NOMO-1 treated with dmso at 0.1 percent for 144 hours (cell line): ENCODE data around the gene NLGN3.
A peak's percentile ranks its signal among the peaks of the same experiment; 100 is the strongest.

Experiments used
- DNase-seq: peaks from one replicate; lab custom pipeline; 2025; ENCODE audit not compliant: unreplicated experiment; lab: John Stamatoyannopoulos, UW

Gene NLGN3

DNA sequence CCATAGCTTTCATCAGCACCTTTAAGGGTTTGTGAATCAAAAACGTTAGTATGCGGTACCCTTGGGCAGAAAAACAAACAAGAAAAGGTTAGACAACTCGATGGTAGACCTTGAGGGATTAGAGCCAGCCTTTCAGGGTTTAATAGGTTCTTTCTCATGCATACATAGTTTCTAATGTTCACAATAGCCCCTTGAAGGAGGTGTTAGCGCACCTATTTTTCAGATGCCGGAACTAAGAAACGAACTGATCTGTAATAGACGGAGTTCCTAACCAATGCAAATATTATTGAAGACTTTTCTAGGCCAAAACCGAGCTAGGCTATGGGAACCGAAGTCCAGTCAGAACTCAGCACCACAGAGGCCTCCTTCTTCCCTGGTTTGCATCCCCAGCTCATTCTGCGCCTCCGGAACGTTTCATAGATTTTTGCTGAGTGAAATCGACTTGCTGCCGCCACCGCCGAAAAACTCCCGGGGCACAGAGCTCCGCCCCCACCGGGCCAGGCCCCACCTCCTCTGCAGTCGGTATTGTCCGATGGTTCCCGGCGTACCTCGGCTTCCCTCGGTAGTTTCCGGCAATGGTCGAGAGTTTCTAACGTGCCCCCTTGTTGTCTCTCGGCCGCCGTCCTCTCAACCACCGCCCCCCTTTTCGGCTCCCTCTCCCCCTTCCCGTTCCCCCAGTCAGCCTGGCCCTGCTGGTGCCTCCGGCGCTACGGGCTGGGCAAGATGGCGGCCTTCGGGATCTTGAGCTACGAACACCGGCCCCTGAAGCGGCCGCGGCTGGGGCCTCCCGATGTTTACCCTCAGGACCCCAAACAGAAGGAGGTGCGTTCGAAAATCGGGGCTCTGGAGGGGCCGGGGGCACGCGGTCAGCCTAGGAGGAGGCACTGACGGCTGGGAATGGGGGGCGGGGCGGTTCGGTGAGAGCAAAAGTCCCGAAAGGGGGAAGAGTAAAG is 26.3 kb upstream of the NLGN3 start, which contains the start of gene MED12:
Gene MED12 (plus strand): TSS at position 565 of the 953 bp plus-strand sequence. CDS start 159 bp downstream, at position 724.
- DNase-seq: peak; percentile 41

DNA sequence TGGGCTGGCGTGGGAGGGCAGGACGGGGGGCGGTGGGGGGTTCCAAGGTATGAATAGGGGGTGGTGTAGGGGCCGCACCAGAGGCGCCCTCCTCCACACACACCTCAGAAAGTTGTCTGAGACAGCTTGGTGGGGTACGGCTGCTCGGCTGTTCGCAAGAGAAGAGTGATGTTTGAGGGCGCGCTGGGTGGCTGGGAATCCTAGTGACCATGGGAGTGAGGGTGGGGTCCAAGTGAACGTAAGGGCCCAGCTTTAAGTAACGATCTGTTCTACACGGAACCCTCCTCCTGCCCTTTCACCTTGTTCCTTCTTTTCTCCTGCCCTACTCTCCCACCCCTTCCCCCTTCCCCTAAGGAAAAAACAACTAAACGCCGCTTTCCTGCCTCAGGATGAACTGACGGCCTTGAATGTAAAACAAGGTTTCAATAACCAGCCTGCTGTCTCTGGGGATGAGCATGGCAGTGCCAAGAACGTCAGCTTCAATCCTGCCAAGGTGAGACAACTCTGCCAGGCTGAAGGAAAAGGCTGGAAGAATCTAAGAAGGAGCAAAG is 25.6 kb upstream of the NLGN3 start:
- no peak for DNase-seq

DNA sequence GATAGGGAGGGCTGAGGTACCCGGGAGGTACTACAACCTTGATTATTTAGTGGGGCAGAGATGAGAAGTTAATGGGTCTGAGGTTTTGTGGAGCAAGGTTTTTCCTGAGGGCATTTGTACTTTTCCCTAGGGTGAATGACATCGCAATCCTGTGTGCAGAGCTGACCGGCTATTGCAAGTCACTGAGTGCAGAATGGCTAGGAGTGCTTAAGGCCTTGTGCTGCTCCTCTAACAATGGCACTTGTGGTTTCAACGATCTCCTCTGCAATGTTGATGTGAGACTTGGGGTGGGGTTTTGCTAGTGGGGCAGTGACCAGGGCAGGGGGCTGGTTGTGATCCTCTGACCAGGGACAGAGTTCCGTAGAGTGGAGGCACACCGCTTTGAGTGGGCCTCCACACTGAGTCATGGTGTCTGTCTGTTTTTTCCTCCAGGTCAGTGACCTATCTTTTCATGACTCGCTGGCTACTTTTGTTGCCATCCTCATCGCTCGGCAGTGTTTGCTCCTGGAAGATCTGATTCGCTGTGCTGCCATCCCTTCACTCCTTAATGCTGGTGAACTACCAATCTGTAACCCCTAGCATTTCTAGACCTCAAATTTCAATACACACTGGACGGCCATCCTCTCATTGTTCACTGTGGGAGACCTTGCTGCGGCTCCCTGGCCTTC is 16.3 kb upstream of the NLGN3 start:
- no peak for DNase-seq

- peak; percentile 19 for DNase-seq
Measured at GRCh38 chrX:71128915-71129765, 15.5 kb upstream of the NLGN3 start.

DNA sequence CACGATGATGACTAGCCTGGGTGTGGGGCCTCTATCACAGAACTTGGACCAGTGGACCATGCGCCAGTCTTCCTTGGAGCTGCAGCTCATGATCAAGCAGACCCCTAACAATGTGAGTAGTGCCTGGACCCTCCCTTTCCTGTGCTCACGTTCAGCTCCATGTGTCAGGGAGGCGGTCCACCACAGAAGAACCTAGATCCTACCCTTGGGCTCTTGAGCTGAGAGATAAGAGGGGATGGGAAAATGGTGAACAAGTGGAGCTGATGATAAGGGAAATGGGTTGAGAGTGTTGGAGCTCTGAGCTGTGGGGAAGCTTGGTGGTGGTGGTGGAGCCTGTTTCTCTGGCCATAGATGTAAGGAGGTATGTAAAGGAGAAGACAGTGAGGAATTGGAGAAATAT is 13.1 kb upstream of the NLGN3 start:
- DNase-seq: no peak

DNA sequence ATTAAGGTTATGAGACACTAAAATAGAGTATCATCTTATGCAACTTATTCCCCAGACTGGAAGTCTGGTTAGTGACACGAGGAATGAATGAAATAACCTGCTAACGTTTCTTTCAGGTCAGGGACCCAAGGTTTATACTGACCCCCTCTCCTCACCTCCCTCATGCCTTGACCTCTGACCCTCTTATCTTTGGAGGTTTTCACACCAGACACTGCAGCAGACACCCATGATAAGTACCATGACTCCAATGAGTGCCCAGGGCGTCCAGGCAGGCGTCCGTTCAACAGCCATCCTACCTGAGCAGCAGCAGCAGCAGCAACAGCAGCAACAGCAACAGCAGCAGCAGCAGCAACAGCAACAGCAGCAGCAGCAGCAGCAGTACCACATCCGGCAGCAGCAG is 4.2 kb upstream of the NLGN3 start:
- DNase-seq: no peak

GRCh38 chrX:71143508-71143907 is 1.1 kb upstream of the NLGN3 start:
- no peak for DNase-seq

GRCh38 chrX:71147496-71148277 is 3.0 kb downstream of the NLGN3 start:
- no peak for DNase-seq

- no peak for DNase-seq
Measured at GRCh38 chrX:71148278-71148663, 3.6 kb downstream of the NLGN3 start.

DNA sequence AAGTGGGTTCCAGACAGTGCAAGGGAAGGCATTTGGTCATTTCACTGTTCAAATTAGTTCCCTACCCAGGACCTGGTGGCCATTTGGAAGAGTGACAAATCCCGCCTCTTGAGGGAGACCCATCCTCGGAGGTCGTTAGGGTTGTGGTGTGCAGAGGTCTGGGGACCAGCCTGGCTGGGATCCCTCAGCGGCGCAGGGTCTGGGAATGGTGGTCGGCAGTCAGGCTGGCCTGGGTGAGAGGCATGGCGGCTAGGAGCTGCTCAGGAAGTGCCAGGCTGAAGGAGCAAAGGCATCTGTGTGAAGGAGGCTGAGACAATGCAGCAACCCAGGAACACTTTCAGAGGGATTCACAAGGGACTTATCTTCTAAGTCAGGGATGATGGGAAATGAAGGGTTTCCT is 6.7 kb downstream of the NLGN3 start:
- DNase-seq: no peak

DNA sequence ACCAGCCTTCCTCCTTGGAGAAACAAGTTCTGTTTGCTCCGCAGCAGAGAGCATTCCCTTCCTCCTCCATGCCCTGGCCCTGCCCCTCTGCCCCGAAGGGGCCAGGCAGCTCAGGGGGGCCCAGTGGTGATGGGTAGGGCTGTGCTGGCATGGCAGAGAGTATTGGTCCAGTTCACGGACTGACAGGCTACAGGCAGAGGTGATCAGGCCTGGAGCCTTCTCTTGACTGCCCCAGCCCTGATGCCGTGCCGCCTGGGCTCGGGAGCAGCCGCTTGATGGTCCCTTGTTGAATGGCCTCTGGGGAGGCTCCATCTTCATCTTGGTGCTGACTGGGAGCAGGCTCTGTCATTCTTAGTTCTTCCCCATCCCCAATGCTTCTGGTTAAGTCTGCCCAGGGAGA is 9.6 kb downstream of the NLGN3 start:
- DNase-seq: no peak

- no peak for DNase-seq
Measured at GRCh38 chrX:71154641-71155040, 10.0 kb downstream of the NLGN3 start.

- no peak for DNase-seq
Measured at GRCh38 chrX:71158603-71159002, 14.0 kb downstream of the NLGN3 start.

DNA sequence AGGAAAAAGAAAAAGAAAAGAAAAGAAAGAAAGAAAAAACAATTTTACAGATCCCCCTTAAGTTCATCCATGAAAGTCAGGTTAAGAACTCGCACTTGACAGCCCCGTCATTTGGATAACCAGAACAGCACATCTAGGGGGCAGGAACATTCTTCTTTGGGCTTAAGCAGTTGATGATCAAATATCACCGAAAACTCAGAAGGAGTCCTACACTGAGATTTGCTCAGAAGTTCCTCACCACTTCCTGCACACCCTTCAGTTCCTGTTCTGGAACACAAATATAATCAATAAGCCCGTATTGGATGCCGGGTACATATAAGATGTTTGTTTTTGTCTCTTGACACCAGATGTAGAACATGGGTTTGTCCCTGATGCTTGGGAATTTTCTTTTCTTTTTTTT is 14.7 kb downstream of the NLGN3 start:
- DNase-seq: no peak

DNA sequence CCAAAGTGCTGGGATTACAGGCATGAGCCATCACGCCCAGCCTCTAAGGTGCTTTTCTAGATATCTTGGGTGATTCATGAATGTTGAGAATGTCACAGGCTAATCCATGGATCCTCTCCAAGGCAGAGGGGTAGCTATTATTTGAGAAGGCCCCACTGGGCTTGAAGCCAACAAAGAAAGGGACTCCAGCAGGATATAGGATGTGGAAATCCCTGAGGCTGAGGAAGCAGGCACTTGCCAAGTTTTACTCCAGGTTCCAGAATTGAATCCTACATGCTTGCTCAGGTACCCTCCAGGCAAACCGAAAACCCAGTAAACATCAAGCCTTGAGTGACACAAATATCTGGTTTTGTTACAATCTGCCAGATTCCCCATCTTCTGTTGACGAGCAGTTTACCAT is 15.8 kb downstream of the NLGN3 start:
- no peak for DNase-seq

DNA sequence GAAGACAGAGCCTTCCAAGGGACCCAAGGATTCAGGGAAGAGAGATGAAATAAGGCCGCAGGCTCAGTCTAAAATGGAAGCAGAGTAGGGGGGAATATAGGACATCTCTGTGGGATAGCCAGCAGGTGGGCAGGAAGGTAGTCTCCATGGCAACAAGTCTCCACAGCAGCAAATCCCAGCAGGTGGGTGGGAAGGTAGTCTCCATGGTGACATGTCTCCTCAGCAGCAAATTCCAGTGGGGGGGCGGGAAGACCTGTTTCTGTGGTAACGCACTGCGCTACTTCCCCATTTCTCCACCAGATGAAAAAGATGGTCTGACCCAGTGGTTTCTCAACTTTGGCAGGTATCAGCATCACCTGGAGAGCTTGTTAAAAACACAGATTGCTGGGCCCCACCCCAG is 18.3 kb downstream of the NLGN3 start:
- DNase-seq: no peak

GRCh38 chrX:71164071-71164470 is 19.4 kb downstream of the NLGN3 start:
- no peak for DNase-seq

- no peak for DNase-seq
Measured at GRCh38 chrX:71166461-71166860, 21.8 kb downstream of the NLGN3 start.

DNA sequence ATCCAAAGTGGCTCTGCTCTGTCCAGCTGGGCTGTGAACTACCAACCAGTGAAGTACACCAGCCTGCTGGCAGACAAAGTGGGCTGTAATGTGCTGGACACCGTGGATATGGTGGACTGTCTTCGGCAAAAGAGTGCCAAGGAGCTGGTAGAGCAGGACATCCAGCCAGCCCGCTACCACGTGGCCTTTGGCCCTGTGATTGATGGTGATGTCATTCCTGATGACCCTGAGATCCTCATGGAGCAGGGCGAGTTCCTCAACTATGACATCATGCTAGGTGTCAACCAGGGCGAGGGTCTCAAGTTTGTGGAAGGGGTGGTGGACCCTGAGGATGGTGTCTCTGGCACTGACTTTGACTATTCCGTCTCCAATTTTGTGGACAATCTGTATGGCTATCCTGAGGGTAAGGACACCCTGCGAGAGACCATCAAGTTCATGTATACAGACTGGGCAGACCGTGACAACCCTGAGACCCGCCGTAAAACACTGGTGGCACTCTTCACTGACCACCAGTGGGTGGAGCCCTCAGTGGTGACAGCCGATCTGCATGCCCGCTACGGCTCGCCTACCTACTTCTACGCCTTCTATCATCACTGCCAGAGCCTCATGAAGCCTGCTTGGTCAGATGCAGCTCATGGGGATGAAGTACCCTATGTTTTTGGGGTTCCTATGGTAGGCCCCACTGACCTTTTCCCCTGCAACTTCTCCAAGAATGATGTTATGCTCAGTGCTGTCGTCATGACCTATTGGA is 22.6 kb downstream of the NLGN3 start:
- no peak for DNase-seq

DNA sequence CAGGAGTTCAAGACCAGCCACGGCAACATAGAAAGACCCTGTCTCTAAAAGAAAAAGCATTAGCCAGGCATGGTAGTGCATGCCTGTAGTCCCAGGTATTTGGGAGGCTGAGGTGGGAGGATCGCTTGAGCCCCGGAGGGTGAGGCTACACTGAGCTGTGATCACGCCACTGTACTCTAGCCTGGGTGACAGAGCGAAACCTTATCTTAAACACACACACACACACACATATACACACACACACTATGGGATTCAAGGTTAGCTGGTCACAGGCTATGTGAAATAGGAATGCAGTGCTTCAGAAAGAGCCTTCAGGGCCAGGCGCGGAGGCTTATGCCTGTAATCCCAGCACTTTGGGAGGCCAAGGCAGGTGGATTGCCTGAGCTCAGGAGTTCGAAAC is 23.5 kb downstream of the NLGN3 start:
- DNase-seq: no peak
